Amniotic epithelial cell (primary cell): ENCODE data around the gene NINJ2.
"Not testable (repeated sequence)": the region's sequence is repeated elsewhere in the genome, so short reads cannot be mapped to it uniquely, and the experiment has no call there.

Experiments
- DNase-seq: peaks from one replicate; pipeline ENCODE4 v3.0.0-alpha.2; 2010; ENCODE audit warnings: low read depth

NINJ2 gene, protein sequence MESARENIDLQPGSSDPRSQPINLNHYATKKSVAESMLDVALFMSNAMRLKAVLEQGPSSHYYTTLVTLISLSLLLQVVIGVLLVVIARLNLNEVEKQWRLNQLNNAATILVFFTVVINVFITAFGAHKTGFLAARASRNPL

GRCh38 chr12:663293-663871, at the start of gene NINJ2:
Gene NINJ2 (minus strand): TSS chr12:663445. CDS start chr12:663360, 85 bp downstream.
- DNase-seq: no peak

GRCh38 chr12:712172-712863, 49.1 kb upstream of the NINJ2 start:
- DNase-seq: no peak

DNA sequence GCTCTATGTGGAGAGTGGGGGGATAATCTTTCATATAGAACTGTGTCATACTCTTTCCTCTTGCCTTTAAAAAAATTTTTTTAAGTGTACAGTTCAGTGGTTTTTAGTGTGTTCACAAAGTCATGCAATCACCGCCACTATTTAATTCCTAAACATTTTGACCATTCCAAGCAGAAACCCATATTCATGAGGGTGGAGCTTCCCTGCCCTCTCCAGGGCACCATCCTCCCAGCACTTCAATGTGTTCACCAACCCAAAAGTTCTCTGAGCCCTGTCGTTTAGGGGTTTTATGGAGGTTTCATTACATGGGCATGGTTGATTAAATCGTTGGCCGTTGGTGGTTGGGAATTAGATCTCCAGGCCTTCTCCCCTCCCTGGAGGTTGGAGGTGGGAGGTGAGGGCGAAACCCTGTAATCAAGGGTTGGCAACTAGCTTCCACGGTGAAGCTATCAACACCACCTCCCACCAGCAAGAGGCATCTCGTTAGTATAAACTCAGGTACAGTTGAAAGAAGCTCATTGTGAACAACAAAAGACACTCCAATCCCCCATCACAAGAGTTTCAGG, 46.3 kb upstream of the NINJ2 start:
- no peak for DNase-seq

DNA sequence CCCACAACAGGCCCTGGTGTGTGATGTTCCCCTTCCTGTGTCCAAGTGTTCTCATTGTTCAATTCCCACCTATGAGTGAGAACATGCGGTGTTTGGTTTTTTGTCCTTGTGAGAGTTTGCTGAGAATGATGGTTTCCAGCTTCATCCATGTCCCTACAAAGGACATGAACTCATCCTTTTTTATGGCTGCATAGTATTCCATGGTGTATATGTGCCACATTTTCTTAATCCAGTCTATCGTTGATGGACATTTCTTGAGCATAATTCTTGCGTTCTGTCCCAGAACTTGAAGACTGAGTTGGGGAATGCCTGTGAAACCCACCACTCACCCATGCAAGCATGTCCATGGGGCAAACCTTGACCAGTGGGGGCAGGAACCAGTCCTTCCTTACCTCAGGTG, 44.8 kb upstream of the NINJ2 start:
- not testable (repeated sequence) for DNase-seq

DNA sequence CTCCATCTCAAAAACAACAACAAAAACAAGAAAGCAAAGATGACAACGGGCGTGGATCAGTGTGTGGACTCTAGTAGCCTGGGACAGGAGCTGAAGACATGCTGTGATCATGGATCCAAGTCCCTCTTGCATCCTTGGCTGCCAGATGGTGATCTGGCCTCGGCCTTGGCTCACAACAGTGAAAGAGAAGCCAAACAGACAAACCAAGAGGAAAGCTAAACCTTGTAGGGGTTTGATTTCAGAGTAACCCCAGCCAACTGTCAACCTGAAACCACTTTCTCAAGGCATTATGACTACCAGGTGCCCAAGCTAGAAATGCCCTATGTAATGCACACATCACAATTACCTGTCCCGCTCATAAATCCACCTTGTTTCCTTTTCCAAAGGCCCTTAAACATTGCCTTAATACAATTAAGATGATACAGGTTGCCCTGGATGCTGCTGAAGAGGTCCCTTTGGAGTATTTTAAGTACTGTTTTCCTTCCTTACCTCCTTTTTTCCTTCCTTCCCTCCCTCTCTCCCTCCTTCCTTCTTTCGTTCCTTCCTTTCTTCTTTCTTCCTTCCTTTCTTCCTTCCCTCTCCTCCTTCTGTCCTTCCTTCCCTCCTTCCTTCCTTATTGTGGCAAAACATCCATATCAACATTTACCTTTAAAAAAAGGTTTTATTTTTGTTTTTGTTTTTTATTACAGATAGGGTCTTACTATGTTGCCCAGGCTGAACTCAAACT, 41.4 kb upstream of the NINJ2 start:
- DNase-seq: no peak

DNA sequence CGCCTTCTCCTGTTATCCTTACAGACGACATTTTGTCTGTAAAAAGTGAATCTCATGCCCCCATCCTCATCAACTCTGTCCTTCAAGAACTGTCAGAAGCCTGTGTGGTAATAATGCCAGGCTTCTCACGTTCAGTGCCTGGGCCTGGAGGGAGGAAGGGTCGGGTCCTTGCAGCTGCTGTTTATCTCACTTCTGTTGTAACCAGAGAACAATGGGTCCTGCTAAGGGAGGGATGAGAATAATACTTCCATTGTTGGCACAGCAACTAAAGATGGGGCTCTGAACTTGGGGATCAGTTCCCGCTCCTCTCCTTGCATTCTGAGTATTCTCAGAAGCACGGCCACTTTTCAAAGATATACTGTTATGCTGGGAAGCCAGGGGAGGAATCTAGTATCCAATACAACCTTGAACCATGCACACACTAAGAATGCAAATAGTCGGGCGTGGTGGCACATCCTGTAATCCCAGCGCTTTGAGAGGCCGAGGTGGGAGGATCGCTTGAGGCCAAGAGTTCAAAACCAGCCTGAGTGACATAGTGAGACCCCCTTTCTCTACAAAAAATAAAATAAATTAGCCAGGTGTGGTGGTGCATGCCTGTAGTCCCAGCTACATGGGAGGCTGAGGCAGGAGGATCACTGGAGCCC, 38.8 kb upstream of the NINJ2 start:
- DNase-seq: no peak

GRCh38 chr12:700016-700415, 36.8 kb upstream of the NINJ2 start:
- DNase-seq: no peak

DNA sequence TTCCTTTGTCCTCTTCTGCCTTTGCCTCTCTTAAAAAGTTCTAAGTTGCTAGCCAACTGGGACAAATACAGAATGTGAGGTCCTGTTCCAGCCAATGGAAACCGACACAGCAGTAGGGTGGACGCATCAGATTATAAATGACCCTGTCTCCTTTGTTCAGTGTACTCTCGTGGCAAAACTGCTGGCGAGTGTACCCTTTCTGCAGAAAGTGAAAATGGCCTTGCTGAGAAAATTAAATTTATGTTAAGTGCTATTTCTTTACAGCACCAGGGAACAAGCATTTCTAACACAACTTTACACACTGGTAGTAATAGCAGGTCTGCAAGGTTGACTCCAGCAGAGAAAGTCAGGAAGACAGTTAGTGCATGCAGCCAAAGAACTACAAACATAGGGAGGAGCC, 35.0 kb upstream of the NINJ2 start:
- DNase-seq: not testable (repeated sequence)

DNA sequence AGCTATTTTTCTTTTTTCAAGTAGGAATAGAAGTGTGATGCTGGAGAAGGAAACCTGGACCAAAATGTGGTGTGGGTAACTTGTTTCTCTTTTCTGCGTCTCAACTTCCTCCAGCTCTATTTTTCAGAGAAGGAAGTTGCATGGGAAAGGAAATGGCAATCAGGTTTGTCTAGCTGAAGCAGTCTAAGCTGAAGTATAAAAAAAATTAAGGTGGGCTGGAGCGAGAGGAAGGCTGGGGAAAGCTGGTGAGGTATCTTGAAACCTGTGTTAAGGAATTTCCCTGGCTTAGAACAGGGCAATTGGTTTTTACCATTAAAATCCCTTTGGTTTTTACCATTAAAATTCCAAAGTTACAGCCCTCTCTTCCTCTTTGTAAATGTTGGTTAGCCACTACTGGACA, 34.2 kb upstream of the NINJ2 start:
- no peak for DNase-seq

- DNase-seq: peak; percentile 57
Observed at GRCh38 chr12:694734-695503, 31.7 kb upstream of the NINJ2 start.

GRCh38 chr12:693934-694533, 30.8 kb upstream of the NINJ2 start:
- no peak for DNase-seq

DNA sequence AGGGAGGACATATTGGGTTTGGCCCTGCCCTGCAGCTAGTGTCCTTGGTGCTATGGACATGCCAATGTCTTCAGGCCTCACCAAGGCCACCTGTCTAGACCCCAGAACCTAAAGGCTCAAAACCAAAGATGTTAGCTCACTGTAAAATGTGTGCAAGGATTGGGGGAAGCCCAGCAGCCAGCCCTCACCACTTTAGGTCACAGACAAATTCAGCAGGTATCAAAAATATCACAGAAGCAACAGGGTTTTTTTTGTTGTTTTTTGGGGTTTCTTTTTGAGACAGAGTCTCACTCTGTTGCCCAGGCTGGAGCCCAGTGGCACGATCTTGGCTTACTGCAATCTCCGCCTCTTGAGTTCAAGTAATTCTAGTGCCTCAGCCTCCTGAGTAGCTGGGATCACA, 29.0 kb upstream of the NINJ2 start:
- no peak for DNase-seq

GRCh38 chr12:690466-690865, 27.2 kb upstream of the NINJ2 start:
- DNase-seq: no peak

- peak; percentile 88 for DNase-seq
Observed at GRCh38 chr12:685388-685787, 22.1 kb upstream of the NINJ2 start.

GRCh38 chr12:684416-684815, 21.2 kb upstream of the NINJ2 start:
- DNase-seq: no peak

DNA sequence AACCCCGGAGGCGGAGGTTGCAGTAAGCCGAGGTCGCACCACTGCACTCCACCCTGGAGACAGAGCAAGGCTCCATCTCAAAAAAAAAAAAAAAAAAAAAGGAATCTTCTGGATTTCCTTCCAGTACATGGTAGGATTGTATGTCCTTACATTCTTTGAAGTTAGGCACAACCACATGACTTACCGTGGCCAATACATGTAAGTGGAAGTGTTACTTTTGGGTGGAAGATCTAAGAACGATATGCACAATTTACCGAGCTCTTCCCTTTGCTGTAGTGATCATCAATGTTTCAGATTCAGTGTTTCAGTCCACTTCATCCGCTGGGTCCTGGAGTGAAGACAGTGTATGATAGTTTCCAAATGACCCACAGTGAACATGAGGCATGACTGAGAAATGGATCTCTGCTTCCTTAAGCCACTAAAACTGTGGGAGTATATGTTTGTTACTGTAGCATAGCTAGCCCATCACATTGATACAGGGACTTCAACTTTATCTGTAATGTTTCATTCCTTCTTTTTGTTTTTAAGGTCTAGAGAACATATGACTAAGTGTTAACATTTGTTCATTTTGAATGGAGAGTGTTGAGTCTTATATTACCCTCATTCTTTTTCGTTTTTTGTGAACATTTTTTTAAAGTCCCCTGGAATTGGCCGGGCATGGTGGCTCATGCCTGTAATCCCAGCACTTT, 18.5 kb upstream of the NINJ2 start:
- DNase-seq: no peak

GRCh38 chr12:678747-679712, 15.8 kb upstream of the NINJ2 start:
- no peak for DNase-seq

- DNase-seq: no peak
Observed at GRCh38 chr12:675562-675961, 12.3 kb upstream of the NINJ2 start.

GRCh38 chr12:674272-674781, 11.1 kb upstream of the NINJ2 start:
- no peak for DNase-seq
